Measurements from ENCODE around the gene SIX3.

Gene SIX3

GRCh38 chr2:44945676-44946371 is 4.3 kb downstream of the SIX3 start:
- no peak overlapping the region for H3K4me3 Mint-ChIP-seq
- no peak overlapping the region for H3K27ac Mint-ChIP-seq
- H3K4me1 Mint-ChIP-seq: peaks cover 36% of the 10 kb centered on the region
- ATAC-seq (no peak), DNase-seq (ENCODE audit: low spot score in 2 of 2) (no peak)
- no peaks in the 10 kb centered on the region for H3K36me3 Mint-ChIP-seq
- no peaks in the 10 kb centered on the region for H3K9me3 Mint-ChIP-seq

- Mint-ChIP-seq H3K9me3 (no peaks in the 10 kb centered on the region), H3K27ac (no peak overlapping the region), H3K36me3 (no peaks in the 10 kb centered on the region), H3K4me3 (no peak overlapping the region), H3K4me1 (peaks cover 29% of the 10 kb centered on the region)
- no peak for ATAC-seq
- DNase-seq (ENCODE audit: low spot score in 2 of 2): no peak
Observed at GRCh38 chr2:44946372-44947027, 5.0 kb downstream of the SIX3 start.

GRCh38 chr2:44947028-44947375 is 5.5 kb downstream of the SIX3 start:
- Mint-ChIP-seq H3K36me3 (no peaks in the 10 kb centered on the region), H3K4me3 (no peak overlapping the region), H3K4me1 (peaks cover 24% of the 10 kb centered on the region), H3K27ac (no peak overlapping the region), H3K9me3 (no peaks in the 10 kb centered on the region)
- DNase-seq (ENCODE audit: low spot score in 2 of 2) (no peak), ATAC-seq (no peak)

- no peak overlapping the region for H3K4me3 Mint-ChIP-seq
- H3K4me1 Mint-ChIP-seq: peaks cover 16% of the 10 kb centered on the region
- H3K27ac Mint-ChIP-seq: no peak overlapping the region
- H3K36me3 Mint-ChIP-seq: no peaks in the 10 kb centered on the region
- no peak for ATAC-seq
- no peaks in the 10 kb centered on the region for H3K9me3 Mint-ChIP-seq
- DNase-seq (ENCODE audit: low spot score in 2 of 2): no peak
Observed at GRCh38 chr2:44948565-44949328, 7.2 kb downstream of the SIX3 start.

GRCh38 chr2:44949329-44950151 is 8.0 kb downstream of the SIX3 start:
- H3K9me3 Mint-ChIP-seq: no peaks in the 10 kb centered on the region
- H3K27ac Mint-ChIP-seq: no peak overlapping the region
- no peak overlapping the region for H3K4me3 Mint-ChIP-seq
- DNase-seq (ENCODE audit: low spot score in 2 of 2) (no peak), ATAC-seq (no peak)
- no peaks in the 10 kb centered on the region for H3K36me3 Mint-ChIP-seq
- peaks cover 11% of the 10 kb centered on the region for H3K4me1 Mint-ChIP-seq

- ATAC-seq (no peak), DNase-seq (ENCODE audit: low spot score in 2 of 2) (no peak)
- Mint-ChIP-seq H3K36me3 (no peaks in the 10 kb centered on the region), H3K4me3 (no peak overlapping the region), H3K9me3 (no peaks in the 10 kb centered on the region), H3K4me1 (peaks cover 12% of the 10 kb centered on the region), H3K27ac (no peak overlapping the region)
Observed at GRCh38 chr2:44950646-44951045, 9.1 kb downstream of the SIX3 start.

- ATAC-seq: no peak
- no peak for DNase-seq (ENCODE audit: low spot score in 2 of 2)
- Mint-ChIP-seq H3K27ac (no peak overlapping the region), H3K4me3 (no peak overlapping the region), H3K36me3 (no peaks in the 10 kb centered on the region), H3K4me1 (peaks cover 17% of the 10 kb centered on the region), H3K9me3 (no peaks in the 10 kb centered on the region)
Observed at GRCh38 chr2:44951124-44951523, 9.6 kb downstream of the SIX3 start.

GRCh38 chr2:44951714-44952113 is 10.2 kb downstream of the SIX3 start:
- no peak overlapping the region for H3K27ac Mint-ChIP-seq
- no peak for ATAC-seq
- peak overlapping the region; percentile 34 for H3K4me3 Mint-ChIP-seq

GRCh38 chr2:44952143-44952805 is 10.8 kb downstream of the SIX3 start:
- Mint-ChIP-seq H3K4me3 (peak overlapping the region; percentile 34), H3K9me3 (no peaks in the 10 kb centered on the region), H3K36me3 (no peaks in the 10 kb centered on the region), H3K4me1 (peaks cover 19% of the 10 kb centered on the region), H3K27ac (no peak overlapping the region)
- ATAC-seq (peak; percentile 68), DNase-seq (ENCODE audit: low spot score in 2 of 2) (no peak)

More at GRCh38 chr2:44951714-44952113, 10.2 kb downstream of the SIX3 start:
- Mint-ChIP-seq H3K36me3 (no peaks in the 10 kb centered on the region), H3K9me3 (no peaks in the 10 kb centered on the region), H3K4me1 (peaks cover 19% of the 10 kb centered on the region)
- DNase-seq (ENCODE audit: low spot score in 2 of 2): no peak

- Mint-ChIP-seq H3K4me3 (peak overlapping the region; percentile 34), H3K27ac (no peak overlapping the region), H3K4me1 (peaks cover 19% of the 10 kb centered on the region), H3K9me3 (no peaks in the 10 kb centered on the region), H3K36me3 (no peaks in the 10 kb centered on the region)
- no peak for DNase-seq (ENCODE audit: low spot score in 2 of 2)
- ATAC-seq: no peak
Observed at GRCh38 chr2:44952806-44953498, 11.4 kb downstream of the SIX3 start.

- no peaks in the 10 kb centered on the region for H3K36me3 Mint-ChIP-seq
- DNase-seq (ENCODE audit: low spot score in 2 of 2): no peak
- no peak overlapping the region for H3K4me3 Mint-ChIP-seq
- no peak overlapping the region for H3K27ac Mint-ChIP-seq
- ATAC-seq: no peak
- peaks cover 19% of the 10 kb centered on the region for H3K4me1 Mint-ChIP-seq
- H3K9me3 Mint-ChIP-seq: no peaks in the 10 kb centered on the region
Observed at GRCh38 chr2:44953499-44953883, 12.0 kb downstream of the SIX3 start.

GRCh38 chr2:44954447-44954888 is 13.0 kb downstream of the SIX3 start:
- no peak overlapping the region for H3K27ac Mint-ChIP-seq
- no peak for ATAC-seq
- H3K9me3 Mint-ChIP-seq: no peaks in the 10 kb centered on the region
- H3K4me1 Mint-ChIP-seq: peaks cover 19% of the 10 kb centered on the region
- no peaks in the 10 kb centered on the region for H3K36me3 Mint-ChIP-seq
- no peak overlapping the region for H3K4me3 Mint-ChIP-seq
- DNase-seq (ENCODE audit: low spot score in 2 of 2): no peak

GRCh38 chr2:44954889-44955592 is 13.5 kb downstream of the SIX3 start:
- DNase-seq (ENCODE audit: low spot score in 2 of 2) (no peak), ATAC-seq (peak; percentile 8)
- Mint-ChIP-seq H3K36me3 (no peaks in the 10 kb centered on the region), H3K4me1 (peaks cover 17% of the 10 kb centered on the region), H3K9me3 (no peaks in the 10 kb centered on the region), H3K27ac (no peak overlapping the region), H3K4me3 (peak overlapping the region; percentile 59)

Measured in stimulated activated effector memory CD8-positive, alpha-beta T cell treated with anti-CD3 and anti-CD28 coated beads, Interleukin-12 subunit alpha, Interleukin-12 subunit beta, amount 100 ng/mL, for 72 hours (primary cell).